Coronary artery (tissue), 2 donors: ENCODE data around the gene PPHLN1.

Source experiments
- DNase-seq: peaks from one replicate; pipeline ENCODE4 v3.0.0-alpha.2; 2017; ENCODE audit warnings: low spot score
- H3K27ac ChIP-seq, 2 donors: fragments of 200-600 bp; sonication (generic); one replicate each; pipeline ENCODE4 v1.5.1; 2016 to 2019
- H3K4me3 ChIP-seq: fragments of 200-600 bp; sonication (generic); 2 replicates; pipeline ENCODE4 v1.5.1; 2016; ENCODE audit warnings: mild to moderate bottlenecking, moderate library complexity
- TF ChIP-seq, protein P1 (sequence below): fragments of 200-600 bp; sonication (generic); IDR thresholded peaks from one replicate; pipeline ENCODE4 v1.5.1; 2019; ENCODE audit warnings: antibody characterized with exemption

PPHLN1 gene

DNA sequence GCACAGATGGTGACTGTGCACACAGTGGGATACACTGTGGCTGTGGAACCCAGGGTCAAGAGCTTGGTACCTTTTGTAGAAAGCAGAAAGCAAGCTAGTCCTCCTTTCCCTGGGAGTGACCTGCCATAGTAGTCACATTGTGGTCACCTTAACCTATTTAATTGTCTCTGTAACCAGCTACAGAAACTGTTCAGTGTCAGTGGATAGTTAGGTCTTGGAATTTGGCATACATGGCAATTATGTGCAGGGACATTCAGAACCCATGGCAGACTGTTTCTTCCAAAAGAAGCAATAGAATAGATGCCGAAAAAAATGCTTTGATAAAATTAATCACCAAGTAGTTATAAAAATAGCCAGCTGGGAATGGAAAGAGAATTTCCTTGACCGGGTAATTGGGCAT lies 30.4 kb downstream of the PPHLN1 start:
- peak overlapping the region in 1 of 2 donors; percentile 28 for H3K27ac ChIP-seq
- no peak overlapping the region for H3K4me3 ChIP-seq
- DNase-seq = no peak
- TF ChIP-seq, protein P1, sequence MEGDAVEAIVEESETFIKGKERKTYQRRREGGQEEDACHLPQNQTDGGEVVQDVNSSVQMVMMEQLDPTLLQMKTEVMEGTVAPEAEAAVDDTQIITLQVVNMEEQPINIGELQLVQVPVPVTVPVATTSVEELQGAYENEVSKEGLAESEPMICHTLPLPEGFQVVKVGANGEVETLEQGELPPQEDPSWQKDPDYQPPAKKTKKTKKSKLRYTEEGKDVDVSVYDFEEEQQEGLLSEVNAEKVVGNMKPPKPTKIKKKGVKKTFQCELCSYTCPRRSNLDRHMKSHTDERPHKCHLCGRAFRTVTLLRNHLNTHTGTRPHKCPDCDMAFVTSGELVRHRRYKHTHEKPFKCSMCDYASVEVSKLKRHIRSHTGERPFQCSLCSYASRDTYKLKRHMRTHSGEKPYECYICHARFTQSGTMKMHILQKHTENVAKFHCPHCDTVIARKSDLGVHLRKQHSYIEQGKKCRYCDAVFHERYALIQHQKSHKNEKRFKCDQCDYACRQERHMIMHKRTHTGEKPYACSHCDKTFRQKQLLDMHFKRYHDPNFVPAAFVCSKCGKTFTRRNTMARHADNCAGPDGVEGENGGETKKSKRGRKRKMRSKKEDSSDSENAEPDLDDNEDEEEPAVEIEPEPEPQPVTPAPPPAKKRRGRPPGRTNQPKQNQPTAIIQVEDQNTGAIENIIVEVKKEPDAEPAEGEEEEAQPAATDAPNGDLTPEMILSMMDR = no peak

- Histone ChIP-seq H3K27ac (no peak overlapping the region), H3K4me3 (no peak overlapping the region)
- TF ChIP-seq, protein P1 = no peak
- no peak for DNase-seq
Measured at GRCh38 chr12:42360747-42361403, 34.9 kb downstream of the PPHLN1 start.

DNA sequence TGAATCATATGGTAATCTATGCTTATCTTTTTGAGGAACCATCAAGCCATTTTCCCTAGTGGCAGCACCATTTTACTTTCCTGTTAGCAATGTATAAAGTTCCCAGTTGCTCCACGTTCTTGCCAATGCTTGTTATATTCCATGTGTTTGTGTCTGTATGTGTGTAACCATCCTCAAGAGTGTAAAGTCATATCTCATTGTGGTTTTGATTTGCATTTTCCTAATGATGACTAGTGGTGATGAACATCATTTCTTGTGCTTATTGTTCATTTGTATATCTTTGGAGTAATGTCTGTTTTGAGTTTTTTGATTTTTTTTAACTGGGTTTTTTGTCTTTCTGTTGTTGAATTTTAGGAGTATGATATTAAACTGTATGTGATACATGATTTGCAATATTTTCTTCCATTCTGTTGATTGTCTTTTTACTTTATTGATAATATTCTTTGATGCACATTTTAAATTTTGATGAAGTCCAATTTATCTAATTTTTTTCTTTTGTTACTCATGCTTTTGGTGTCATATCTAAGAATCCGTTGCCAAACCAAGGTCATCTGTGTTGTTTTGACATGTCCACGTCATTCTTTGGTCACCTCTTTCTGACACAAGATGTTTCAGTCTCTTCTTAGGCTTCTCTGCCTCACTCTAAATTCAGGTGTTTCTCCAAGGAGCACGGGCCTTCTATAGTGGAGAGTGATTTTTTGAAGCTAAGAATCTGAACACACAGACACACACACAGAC lies 36.1 kb downstream of the PPHLN1 start:
- no peak overlapping the region for H3K4me3 ChIP-seq
- no peak overlapping the region for H3K27ac ChIP-seq
- DNase-seq = no peak
- TF ChIP-seq, protein P1 = no peak

DNA sequence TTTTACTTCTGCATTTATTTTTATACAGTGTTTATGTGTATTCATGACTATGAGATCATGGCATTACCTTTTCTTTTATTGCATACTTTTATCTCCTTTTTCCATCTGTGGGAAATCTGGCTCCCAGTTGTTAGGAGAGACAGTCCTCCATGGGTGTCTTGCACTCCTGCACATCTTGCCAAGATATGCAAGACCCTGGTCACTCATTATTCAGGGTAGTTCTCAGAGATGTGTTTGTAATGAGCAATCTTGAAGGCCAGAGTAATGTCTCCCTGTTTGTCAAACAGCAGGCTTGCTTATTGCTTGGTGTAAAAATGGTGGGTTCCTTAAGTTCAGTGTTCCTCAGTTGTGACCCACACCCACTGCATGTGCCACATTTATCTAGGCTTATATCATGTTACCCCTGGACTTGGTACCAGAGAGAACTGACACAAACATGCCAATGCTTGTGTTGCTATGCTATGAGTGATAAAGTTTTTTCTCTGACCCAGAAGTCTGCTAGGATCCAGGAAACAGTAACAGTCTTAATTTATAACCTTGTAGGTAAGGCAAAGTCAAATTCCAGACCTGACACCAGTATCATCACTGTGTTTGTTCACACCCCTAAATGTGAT lies 36.8 kb downstream of the PPHLN1 start:
- TF ChIP-seq, protein P1 = no peak
- DNase-seq = no peak
- Histone ChIP-seq H3K27ac (no peak overlapping the region), H3K4me3 (no peak overlapping the region)

- no peak for DNase-seq
- H3K4me3 ChIP-seq = no peak overlapping the region
- TF ChIP-seq, protein P1 = no peak
- no peak overlapping the region for H3K27ac ChIP-seq
Measured at GRCh38 chr12:42364692-42365091, 38.7 kb downstream of the PPHLN1 start.

GRCh38 chr12:42365486-42365885 lies 39.5 kb downstream of the PPHLN1 start:
- TF ChIP-seq, protein P1 = no peak
- H3K27ac ChIP-seq = no peak overlapping the region
- DNase-seq = no peak
- no peak overlapping the region for H3K4me3 ChIP-seq
